IPS DF 4.7 (cell line): ENCODE data around the gene OPCML.
A peak's percentile ranks its signal among the peaks of the same experiment; 100 is the strongest.

ENCODE experiments used
- DNase-seq: peaks from one replicate; pipeline ENCODE4 v3.0.0-alpha.2; 2013; ENCODE audit warnings: low spot score; ENCODE audit errors: extremely low read depth

The OPCML gene

DNA sequence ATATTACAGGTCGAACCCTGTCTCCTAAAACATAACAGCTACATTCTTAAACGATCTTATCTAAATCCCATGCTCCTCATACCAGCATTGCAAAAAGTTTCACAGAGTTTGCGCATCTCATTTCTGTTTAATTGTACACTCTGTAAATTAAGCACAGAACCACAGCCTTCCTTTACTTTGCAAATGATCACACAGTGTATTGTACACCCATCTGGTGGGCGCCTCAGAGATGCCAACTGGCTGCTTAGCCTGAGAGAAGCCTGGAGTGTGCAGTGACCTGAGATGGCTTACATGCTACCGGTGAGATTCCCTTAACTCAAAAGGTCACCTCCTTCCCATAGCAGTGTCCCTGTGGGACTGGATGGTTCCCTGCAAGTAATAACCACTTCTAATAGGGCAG is 1077.3 kb downstream of the OPCML start:
- no peak for DNase-seq

GRCh38 chr11:132453406-132453805 is 1078.9 kb downstream of the OPCML start:
- no peak for DNase-seq

GRCh38 chr11:132452616-132453015 is 1079.7 kb downstream of the OPCML start:
- no peak for DNase-seq

- peak; percentile 19 for DNase-seq
These were observed 1080.2 kb downstream of the OPCML start for GRCh38 chr11:132451942-132452601.

DNA sequence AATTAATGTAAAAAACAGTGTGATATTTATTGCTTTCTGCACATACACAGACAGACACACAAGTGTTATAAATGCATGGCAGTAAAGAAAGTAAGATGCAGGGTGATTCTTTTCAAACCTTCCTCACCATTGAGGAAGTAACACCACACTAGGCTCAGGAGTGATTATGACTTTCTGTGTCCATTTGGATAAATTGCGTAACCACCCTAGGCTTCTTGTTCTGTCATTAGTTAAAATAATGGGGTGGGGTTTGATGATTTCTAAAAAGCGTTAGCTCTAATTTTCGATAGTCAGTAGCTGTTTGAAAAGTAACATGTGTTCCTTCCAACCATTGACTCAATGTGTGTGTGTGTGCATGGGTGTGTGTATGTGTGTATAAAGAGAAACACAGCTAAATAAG is 1081.7 kb downstream of the OPCML start:
- DNase-seq = no peak

DNA sequence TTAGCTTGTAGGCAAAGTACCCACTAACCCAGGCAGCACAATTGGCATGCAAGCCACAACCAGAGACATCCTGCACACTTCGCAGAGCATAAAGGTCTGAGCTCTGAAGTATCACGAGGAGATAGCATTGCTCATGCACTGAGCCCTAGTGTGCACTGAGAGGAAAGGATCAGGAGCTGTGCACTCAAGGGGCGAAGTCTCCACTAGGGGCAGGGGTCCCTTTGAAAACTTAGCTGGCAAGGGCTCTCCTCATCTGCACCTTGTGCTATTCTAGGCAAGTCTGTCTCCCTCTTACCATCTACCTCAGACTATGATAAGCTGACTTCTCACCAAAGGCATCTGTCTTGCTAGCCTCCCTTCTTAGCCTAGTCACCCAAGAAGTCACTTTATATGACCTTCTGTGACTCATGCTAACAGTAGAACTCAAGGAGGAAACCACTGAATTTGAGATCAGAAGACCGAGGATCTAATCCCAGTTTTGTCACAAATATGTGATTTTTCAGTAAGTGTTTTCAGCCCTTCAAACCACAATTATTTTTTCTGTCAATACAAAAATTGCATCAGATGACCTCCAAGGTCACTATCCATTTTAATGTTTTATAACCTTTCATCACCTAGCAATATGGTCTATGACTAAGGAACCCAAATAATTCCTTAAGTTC is 1083.8 kb downstream of the OPCML start:
- no peak for DNase-seq

DNA sequence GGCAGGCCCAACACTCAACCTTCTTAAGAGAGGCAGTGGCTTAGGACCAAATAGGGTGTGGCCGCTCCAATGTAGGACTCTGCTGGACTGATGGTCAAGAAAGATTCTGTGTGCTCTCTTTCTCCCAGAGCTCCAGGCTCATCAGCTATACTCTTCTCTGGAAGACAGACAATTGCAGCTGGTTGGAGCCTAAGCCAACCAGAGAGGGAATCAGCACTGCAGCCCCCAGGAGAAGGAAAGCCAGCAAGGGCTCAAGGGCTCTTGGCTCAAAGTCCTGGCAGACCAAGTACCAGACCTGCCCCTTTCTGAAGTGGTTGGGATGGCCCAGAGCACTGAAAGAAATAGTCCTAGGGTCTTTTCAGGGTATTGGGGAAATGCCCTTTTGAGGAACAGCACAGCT is 1084.5 kb downstream of the OPCML start:
- no peak for DNase-seq

DNA sequence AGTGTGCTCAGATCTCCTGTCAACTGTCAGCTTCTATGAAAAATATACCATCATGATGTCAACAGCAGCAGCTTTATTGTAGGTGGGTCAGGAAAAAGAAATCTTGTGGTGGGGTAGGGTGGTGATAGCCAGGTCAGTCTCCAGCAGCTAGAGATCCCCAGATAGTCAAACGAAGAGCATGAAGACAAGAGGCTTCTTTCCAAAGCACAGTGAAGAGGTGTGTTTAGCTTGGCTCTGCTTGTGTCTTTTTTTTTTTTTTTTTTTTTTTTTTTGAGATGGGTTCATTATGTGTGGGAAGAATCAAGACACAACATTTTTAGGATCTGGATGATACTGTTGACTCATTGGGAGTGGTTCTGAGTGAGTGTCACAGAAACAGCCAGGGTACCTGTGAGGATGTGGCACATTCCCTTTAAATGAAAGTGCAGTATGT is 1086.4 kb downstream of the OPCML start:
- DNase-seq = no peak

DNA sequence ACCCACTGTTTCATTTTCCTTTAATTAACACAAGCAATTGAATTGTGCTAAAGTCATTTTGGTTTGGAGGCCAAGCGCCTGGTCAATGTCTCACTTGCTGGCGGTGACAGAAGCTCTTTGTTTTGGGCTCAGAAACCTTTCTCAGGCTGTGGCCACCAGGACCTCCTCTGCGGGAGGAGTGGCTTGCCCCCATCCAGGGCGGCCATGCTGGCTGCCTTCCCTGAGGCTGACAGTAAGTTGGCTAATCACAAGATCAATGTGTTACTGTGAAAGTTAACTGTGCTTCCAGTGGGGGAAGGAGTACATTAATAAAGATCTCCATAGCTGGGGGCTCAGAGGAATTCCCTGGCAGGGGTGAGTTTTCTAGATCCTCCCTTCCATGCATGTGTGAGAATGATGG is 1087.4 kb downstream of the OPCML start:
- DNase-seq = no peak

DNA sequence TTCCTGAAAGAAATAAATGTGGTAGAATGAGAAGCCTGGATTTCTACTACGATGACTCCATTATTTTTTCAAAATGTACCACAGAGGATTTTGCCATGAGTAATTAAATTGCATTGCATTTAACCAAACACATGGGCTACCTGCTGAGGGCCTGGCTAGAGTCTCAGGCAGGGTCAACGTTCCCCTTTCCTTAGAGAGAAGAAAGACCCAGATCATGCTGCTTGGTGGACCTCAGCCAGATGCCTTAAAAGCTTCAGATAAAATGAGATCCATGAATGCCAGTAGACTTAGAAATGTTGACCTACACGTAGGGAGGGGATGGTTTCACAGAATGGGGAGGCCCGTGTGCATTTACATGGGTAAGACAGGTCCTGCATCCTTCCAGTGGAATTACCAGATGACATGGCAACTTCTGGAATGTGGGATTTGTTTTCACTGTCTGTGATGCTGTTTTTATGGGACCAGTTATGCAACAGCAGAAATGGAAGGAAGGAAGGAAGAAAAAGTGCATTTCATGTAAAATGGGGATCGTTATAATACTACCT is 1092.5 kb downstream of the OPCML start:
- no peak for DNase-seq

- DNase-seq = no peak
These were observed 1093.9 kb downstream of the OPCML start for GRCh38 chr11:132438418-132438817.

DNA sequence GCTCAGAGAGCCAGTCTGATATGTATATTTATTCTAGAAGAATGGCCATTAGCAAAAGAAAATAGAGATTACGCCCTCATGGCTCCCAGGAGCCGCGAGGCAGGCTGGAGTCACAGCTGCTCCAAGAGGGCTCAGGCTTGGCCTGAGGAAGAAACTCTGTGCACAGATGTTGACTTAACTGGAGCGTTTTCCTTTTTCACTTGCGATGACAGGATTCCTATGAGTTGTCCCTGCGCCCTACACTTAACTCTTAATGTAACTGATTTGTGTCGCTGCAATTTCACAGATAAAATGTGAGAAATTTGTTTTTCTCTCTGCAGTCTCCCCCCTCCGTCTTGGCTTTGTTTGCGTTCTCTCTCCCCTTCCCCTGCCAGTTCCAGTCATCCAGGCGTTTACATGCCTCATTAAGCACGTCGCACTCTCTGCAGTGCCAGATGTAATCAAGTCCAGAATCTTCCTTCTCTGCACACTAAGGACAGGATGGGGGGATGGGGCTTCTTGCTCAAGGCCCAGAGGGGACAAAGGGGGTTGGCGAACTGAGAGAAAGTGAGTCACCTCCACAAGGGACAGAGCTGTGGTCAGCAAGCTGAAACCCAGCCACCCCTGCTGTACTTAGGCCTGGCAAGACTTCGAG is 1101.8 kb downstream of the OPCML start:
- no peak for DNase-seq

- no peak for DNase-seq
These were observed 1102.6 kb downstream of the OPCML start for GRCh38 chr11:132429685-132430084.

GRCh38 chr11:132427611-132428010 is 1104.7 kb downstream of the OPCML start:
- no peak for DNase-seq

- no peak for DNase-seq
These were observed 1107.9 kb downstream of the OPCML start for GRCh38 chr11:132424433-132424832.

GRCh38 chr11:132423266-132423665 is 1109.0 kb downstream of the OPCML start:
- no peak for DNase-seq

DNA sequence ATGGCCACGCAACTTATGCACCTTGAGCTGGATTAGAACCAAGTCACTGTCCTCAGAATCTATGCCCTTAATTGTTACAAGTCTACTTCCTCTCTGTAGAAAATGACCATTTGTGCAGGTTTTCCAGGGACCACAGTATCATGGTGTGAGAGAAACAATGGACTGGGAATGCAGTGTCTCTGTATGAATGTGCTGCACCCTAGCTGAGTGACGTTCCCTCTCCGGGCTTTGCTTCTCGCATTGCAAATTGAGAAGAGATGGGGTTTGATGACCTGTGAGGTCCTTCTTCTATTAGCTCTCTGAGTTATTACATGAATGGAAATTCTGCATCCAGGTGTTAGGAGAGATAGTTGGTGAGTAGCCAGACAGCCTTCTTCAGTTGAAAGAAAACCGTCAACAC is 1109.6 kb downstream of the OPCML start:
- DNase-seq = no peak

DNA sequence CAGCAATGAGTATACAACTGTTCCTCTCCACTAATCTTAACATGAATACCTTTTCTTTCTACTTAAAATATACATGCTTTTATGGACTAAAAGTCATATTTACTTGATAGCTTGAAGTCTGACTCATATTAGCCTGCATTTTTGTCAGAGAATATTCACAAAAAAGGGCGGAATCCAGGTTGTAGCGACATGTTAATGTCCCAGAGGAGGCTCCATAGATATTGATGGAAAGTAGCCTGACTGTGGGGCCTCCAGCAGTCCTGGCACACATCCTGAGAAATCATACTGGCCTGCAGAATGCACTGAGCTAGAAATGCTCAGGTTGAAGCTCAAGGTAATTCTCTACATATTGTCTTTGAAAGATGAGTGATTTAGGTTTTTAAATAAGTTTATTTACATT is 1110.7 kb downstream of the OPCML start:
- no peak for DNase-seq

- DNase-seq = no peak
These were observed 1117.8 kb downstream of the OPCML start for GRCh38 chr11:132414451-132414850.

DNA sequence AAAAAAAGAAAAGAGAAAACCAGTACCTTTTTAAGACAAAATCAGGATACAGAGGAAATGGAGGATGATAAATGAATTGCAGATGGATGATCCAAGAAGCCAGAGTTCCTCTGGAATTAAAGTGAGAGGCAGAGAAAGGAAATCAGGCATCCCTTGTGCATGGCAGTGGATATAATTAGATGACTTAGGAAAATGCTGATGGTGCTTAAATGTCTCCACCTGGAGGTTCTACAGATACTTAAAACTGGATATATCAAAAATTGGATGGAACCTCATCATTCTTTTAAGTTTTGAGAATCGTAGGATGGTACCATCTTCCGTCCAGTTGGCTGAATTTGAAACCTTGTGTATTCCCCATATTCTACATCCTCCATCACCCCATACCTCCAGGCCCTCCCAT is 1121.9 kb downstream of the OPCML start:
- DNase-seq = no peak

DNA sequence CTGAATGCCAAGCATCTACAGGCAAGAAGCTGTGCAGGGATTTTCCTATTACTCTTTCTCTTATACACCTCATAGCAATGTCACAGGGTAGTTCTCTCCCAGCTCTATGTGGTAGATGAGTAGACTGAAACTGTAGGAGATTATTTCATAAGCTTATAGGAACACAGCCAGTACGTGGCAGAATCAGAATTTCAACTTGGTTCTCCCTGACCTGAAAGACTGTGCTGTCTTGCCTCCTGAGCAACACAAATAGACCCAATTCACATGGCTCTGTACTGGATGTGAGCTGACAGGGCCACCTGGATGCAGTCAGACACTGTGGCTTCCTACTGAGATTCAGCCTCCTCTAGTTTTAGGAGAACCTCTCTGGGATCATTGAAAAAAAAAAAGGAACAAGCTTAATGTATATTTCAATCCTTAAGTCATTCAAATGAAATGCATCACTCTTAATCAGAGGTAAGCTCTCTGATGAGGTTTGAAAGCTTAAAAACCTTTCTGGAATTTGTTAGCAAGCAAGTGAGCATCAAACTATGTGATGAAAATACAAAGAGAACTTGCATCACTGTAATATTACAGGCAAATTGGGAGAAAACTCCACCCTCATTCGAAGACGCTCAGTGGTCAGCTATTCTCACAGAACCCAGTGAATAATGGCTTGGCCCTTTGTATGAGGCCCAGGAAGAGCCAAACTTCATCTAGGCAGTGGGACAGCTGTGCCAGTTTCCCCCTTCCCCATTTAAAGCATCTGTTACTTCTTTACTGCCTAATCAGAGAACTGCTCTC is 1122.5 kb downstream of the OPCML start:
- DNase-seq = no peak

DNA sequence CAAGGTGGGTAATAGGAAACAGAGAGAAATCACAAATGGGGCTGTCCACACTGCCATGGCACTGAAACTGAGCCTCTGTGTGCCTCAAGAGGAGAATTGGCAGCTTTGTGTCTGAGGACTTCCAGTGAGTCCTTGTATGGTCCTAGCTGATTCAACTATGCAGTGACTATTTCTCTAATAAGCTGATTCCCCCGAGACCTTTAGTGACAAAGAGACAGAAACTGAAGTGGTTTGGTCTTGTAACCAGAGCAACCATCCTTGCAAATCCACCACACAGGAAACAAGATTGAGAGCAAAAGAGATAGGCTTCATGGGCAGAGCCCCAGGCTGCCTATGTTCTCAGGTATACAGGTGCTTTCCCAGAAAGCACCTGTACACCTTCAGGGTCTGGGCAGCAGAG is 1123.4 kb downstream of the OPCML start:
- DNase-seq = no peak
